Measurements from ENCODE around the gene SLC36A3.

- TF ChIP-seq POLR2A (IDR thresholded peaks at IDR 0.05): no peak
- TF ChIP-seq, protein P1, sequence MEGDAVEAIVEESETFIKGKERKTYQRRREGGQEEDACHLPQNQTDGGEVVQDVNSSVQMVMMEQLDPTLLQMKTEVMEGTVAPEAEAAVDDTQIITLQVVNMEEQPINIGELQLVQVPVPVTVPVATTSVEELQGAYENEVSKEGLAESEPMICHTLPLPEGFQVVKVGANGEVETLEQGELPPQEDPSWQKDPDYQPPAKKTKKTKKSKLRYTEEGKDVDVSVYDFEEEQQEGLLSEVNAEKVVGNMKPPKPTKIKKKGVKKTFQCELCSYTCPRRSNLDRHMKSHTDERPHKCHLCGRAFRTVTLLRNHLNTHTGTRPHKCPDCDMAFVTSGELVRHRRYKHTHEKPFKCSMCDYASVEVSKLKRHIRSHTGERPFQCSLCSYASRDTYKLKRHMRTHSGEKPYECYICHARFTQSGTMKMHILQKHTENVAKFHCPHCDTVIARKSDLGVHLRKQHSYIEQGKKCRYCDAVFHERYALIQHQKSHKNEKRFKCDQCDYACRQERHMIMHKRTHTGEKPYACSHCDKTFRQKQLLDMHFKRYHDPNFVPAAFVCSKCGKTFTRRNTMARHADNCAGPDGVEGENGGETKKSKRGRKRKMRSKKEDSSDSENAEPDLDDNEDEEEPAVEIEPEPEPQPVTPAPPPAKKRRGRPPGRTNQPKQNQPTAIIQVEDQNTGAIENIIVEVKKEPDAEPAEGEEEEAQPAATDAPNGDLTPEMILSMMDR (IDR thresholded peaks at IDR 0.05): no peak
These were observed 59.4 kb downstream of the SLC36A3 start for GRCh38 chr5:151244206-151244605.

Measured in heart left ventricle (tissue), 13 donors.